Vagina (tissue), 2 donors: ENCODE results near the gene DPYSL3. TPM values are rescaled to one million over a fixed set of nuclear protein-coding genes. Genes with fewer than 3 reads are reported as not detected.

Experiments
- DNase-seq, 2 donors: peaks; one replicate each; pipeline ENCODE4 v3.0.0-alpha.2; 2017; ENCODE audit errors: extremely low spot score in 2 of 2
- H3K27ac ChIP-seq: fragments of 200-600 bp; sonication (generic); one replicate; pipeline ENCODE4 v1.5.1; 2019
- H3K27me3 ChIP-seq: fragments of 200-600 bp; sonication (generic); one replicate; pipeline ENCODE4 v1.5.1; 2019
- H3K36me3 ChIP-seq, 2 donors: fragments of 200-600 bp; sonication (generic); one replicate each; pipeline ENCODE4 v1.5.1; 2017 to 2019
- H3K4me1 ChIP-seq: fragments of 200-600 bp; sonication (generic); one replicate; pipeline ENCODE4 v1.5.1; 2019
- H3K4me3 ChIP-seq, 2 donors: fragments of 200-600 bp; sonication (generic); 1 replicate in 1 of 2; 2 replicates in 1 of 2; pipeline ENCODE4 v1.5.1; 2016 to 2019
- H3K9me3 ChIP-seq: fragments of 200-600 bp; sonication (generic); one replicate; pipeline ENCODE4 v1.5.1; 2019
- POLR2A ChIP-seq, 2 donors: fragments of 450-650 bp; IDR thresholded peaks; one replicate each; pipeline ENCODE4 v1.6.1; 2017; ENCODE audit warnings: antibody characterized with exemption in 2 of 2, mild to moderate bottlenecking in 2 of 2, moderate library complexity in 2 of 2
- POLR2AphosphoS5 ChIP-seq, 2 donors: sonication (generic); formaldehyde crosslinking; IDR thresholded peaks; one replicate each; pipeline ENCODE4 v1.9.0; 2017; ENCODE audit warnings: antibody characterized with exemption in 2 of 2, mild to moderate bottlenecking in 2 of 2, low read depth in 1 of 2; ENCODE audit not compliant: insufficient read depth in 1 of 2
- intact Hi-C: fragments of 100-400 bp; cut with DNase I; formaldehyde crosslinking; loops from one replicate; pipeline ENCODE4 v1.15.1; 2023
- total RNA-seq: library from RNA; depleted of rRNA; stranded (reverse); fragments of >200 nt; gene quantifications from one replicate; pipeline ENCODE4 v1.2.3, GENCODE V29; 2016
- TF ChIP-seq, protein P1 (sequence below), 3 experiments: fragments of 450-650 bp in 2 of 3; fragments of 200-600 bp in 1 of 3; sonication (generic) in 1 of 3; IDR thresholded peaks; one replicate each; pipeline ENCODE4 v1.5.1; 2017 to 2019; ENCODE audit warnings: antibody characterized with exemption in 3 of 3, mild to moderate bottlenecking in 2 of 3, moderate library complexity in 2 of 3

The DPYSL3 gene
- total RNA-seq, 1 donor from 2014 or later = 68.5 TPM

DNA sequence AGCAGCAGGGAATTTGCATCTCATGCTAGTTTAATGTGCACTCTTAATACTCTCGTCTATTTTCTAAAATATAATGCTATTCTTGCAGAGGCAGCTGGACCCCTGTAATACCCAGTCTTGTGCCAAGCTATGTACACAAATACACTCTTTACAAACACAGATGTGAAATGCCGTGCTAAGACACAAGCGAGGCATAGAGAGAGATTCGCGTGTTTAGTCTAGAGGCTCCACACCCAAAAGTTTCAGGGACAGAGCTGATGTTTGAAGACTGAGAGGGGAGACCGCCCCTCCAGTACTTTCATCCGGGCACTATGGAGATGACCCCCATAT lies 1.2 kb downstream of the DPYSL3 start:
- intact Hi-C loops = no loop called here
- Histone ChIP-seq H3K9me3 (no peaks in the 10 kb centered on the region), H3K27me3 (no peaks in the 10 kb centered on the region), H3K4me1 (peaks cover 11% of the 10 kb centered on the region), H3K27ac (peak overlapping the region; percentile 95), H3K36me3 (no peaks in the 10 kb centered on the region), H3K4me3 (peak overlapping the region; percentile 49 to 73)
- DNase-seq = no peak
- TF ChIP-seq POLR2AphosphoS5 (IDR thresholded peaks at IDR 0.05; ENCODE audit: insufficient read depth in 1 of 2, low read depth in 1 of 2) (no peak), POLR2A (IDR thresholded peaks at IDR 0.05) (no peak)
- TF ChIP-seq, protein P1, sequence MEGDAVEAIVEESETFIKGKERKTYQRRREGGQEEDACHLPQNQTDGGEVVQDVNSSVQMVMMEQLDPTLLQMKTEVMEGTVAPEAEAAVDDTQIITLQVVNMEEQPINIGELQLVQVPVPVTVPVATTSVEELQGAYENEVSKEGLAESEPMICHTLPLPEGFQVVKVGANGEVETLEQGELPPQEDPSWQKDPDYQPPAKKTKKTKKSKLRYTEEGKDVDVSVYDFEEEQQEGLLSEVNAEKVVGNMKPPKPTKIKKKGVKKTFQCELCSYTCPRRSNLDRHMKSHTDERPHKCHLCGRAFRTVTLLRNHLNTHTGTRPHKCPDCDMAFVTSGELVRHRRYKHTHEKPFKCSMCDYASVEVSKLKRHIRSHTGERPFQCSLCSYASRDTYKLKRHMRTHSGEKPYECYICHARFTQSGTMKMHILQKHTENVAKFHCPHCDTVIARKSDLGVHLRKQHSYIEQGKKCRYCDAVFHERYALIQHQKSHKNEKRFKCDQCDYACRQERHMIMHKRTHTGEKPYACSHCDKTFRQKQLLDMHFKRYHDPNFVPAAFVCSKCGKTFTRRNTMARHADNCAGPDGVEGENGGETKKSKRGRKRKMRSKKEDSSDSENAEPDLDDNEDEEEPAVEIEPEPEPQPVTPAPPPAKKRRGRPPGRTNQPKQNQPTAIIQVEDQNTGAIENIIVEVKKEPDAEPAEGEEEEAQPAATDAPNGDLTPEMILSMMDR (IDR thresholded peaks at IDR 0.05) = no peak

DNA sequence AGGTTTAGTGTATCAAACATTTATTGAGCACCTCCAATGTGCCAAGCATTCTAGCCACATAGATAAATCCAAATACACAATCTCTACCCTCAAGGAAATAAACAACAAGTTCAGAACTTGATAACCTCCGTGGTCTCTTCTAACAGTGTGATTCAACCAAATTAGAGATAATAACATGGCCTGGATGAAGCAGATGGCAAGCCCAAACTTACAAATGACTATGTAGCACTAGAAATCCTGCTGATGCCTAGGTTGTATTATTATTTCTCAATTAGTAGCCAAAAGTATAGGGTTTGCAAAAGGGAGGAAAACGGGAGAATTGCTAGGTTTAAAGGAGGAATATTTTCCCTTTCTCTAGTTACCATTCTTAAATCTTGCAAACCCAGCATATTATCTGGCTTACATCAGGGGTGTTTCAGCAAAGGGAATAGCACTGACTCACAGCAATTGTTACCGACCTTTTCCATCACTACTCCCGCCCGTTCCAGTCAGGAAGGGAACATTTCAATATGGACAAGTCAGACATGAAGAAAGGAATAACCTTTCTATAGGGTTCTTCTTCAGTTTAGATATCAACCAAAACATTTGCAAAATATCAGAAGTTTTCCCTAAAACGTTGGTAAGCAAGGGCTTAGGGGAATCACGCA lies 2.3 kb downstream of the DPYSL3 start:
- Histone ChIP-seq H3K4me3 (peak overlapping the region; percentile 49 to 73), H3K9me3 (no peaks in the 10 kb centered on the region), H3K4me1 (peaks cover 19% of the 10 kb centered on the region), H3K27me3 (no peaks in the 10 kb centered on the region), H3K27ac (peak overlapping the region; percentile 95), H3K36me3 (no peaks in the 10 kb centered on the region)
- no peak for DNase-seq
- intact Hi-C loops = no loop called here
- no peak for TF ChIP-seq POLR2A (IDR thresholded peaks at IDR 0.05)
- TF ChIP-seq, protein P1 (IDR thresholded peaks at IDR 0.05) = no peak
- no peak for TF ChIP-seq POLR2AphosphoS5 (IDR thresholded peaks at IDR 0.05; ENCODE audit: insufficient read depth in 1 of 2, low read depth in 1 of 2)

DNA sequence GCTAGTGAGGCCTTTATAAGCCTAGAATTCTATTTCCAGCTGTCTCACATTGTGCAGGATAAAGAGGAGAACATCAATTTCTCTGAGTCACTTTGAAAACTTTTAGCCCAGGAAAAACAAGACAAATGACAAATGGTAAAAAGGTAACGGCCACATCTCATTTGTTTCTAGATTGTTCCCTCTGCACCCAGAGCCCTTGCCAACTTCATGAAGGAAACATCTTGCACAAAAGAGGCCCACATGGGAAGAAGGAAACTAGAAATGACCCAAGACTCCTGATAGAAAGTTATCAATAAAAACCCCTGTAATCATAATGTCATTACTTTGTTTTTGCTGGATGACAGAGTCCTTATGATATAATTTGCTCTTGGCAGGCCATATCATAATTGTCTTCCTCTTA lies 5.3 kb downstream of the DPYSL3 start:
- TF ChIP-seq POLR2AphosphoS5 (IDR thresholded peaks at IDR 0.05; ENCODE audit: insufficient read depth in 1 of 2, low read depth in 1 of 2) (no peak), POLR2A (IDR thresholded peaks at IDR 0.05) (no peak)
- TF ChIP-seq, protein P1 (IDR thresholded peaks at IDR 0.05) = no peak
- Histone ChIP-seq H3K4me3 (no peak overlapping the region), H3K9me3 (no peaks in the 10 kb centered on the region), H3K4me1 (peaks cover 19% of the 10 kb centered on the region), H3K27ac (peak overlapping the region; percentile 38), H3K36me3 (no peaks in the 10 kb centered on the region), H3K27me3 (no peaks in the 10 kb centered on the region)
- intact Hi-C loops = no loop called here
- DNase-seq = no peak

DNA sequence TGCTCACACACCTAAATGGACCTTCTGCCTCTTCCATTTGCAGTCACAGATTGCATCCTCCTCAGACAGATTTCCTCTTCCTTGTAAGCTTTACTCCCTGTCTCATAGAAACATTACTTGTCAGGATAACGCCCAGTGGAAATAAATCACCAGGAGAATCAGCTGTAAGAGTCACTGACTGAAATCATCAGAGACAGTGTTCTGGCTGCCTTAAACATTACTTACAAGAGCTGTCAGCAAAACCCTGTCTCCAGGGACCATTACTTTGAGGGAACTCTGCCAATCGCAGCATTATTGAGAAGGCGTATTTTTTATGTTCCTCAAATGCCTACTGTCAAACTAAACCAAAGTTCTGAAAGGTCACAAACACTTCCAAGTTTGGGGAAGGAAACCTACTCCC lies 5.9 kb downstream of the DPYSL3 start:
- Histone ChIP-seq H3K27ac (peak overlapping the region; percentile 38), H3K27me3 (no peaks in the 10 kb centered on the region), H3K4me1 (peaks cover 19% of the 10 kb centered on the region), H3K9me3 (no peaks in the 10 kb centered on the region), H3K36me3 (no peaks in the 10 kb centered on the region), H3K4me3 (no peak overlapping the region)
- no peak for DNase-seq
- TF ChIP-seq POLR2A (IDR thresholded peaks at IDR 0.05) (no peak), POLR2AphosphoS5 (IDR thresholded peaks at IDR 0.05; ENCODE audit: insufficient read depth in 1 of 2, low read depth in 1 of 2) (peak; percentile 14 to 49)
- intact Hi-C loops = no loop called here

DNA sequence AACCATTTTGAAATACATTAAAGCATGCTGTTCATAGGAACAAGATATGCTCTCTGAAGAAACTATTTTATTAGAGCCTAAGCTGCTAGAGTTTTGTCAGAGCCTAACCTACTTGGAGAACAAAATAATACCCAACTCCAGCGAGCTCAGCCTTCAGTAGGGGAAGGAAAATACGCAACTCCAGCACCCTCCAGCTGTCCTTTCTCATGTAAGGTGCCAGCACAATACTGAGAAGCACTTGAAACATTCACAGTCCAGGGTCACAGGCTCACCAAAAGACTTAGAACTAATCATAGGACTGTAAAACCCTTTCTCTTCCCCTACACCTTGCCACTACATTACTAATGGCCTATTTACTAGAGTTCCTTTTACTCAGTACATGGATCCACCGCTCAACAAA lies 18.9 kb downstream of the DPYSL3 start:
- Histone ChIP-seq H3K9me3 (no peaks in the 10 kb centered on the region), H3K36me3 (no peaks in the 10 kb centered on the region), H3K4me1 (peaks cover 5% of the 10 kb centered on the region), H3K27me3 (no peaks in the 10 kb centered on the region), H3K27ac (no peak overlapping the region), H3K4me3 (no peak overlapping the region)
- no peak for DNase-seq
- TF ChIP-seq POLR2A (IDR thresholded peaks at IDR 0.05) = no peak
- TF ChIP-seq POLR2AphosphoS5 (IDR thresholded peaks at IDR 0.05; ENCODE audit: insufficient read depth in 1 of 2, low read depth in 1 of 2) = no peak
- TF ChIP-seq, protein P1 (IDR thresholded peaks at IDR 0.05) = no peak
- intact Hi-C loops = no loop called here
